GM23248 (cell line): ENCODE measurements around the gene GABRA6.

ENCODE experiments used
- EZH2 ChIP-seq: fragments of 200-600 bp; sonication (generic); IDR thresholded peaks from 2 replicates; pipeline ENCODE4 v1.6.1; 2018; ENCODE audit warnings: antibody characterized with exemption, mild to moderate bottlenecking; ENCODE audit not compliant: insufficient read depth, poor library complexity, severe bottlenecking
- EZH2phosphoT487 ChIP-seq: fragments of 200-600 bp; sonication (generic); IDR thresholded peaks from 2 replicates; pipeline ENCODE4 v1.6.1; 2018; ENCODE audit warnings: antibody characterized with exemption, moderate library complexity, mild to moderate bottlenecking, low read depth; ENCODE audit not compliant: insufficient read depth

GRCh38 chr5:161685461-161685860, at the start of gene GABRA6:
- TF ChIP-seq EZH2 (no peak), EZH2phosphoT487 (no peak)
